GM12892 (cell line): ENCODE data around the gene WNT1.

ENCODE experiments used
- POLR2AphosphoS5 ChIP-seq: IDR thresholded peaks from 2 replicates; pipeline ENCODE4 v1.6.1; 2011; ENCODE audit warnings: low read depth, low read length, control low read depth
- TAF1 ChIP-seq: IDR thresholded peaks from 2 replicates; pipeline ENCODE4 v1.6.1; 2011; ENCODE audit warnings: low read depth, mild to moderate bottlenecking, control low read depth, low read length, borderline replicate concordance

GRCh38 chr12:48936379-48936979 lies 41.6 kb upstream of the WNT1 start:
- TF ChIP-seq POLR2AphosphoS5, result no peak
- TF ChIP-seq TAF1, result no peak
